H1 (cell line): ENCODE results near the gene ZBTB7B. TPM values are rescaled to one million over a fixed set of nuclear protein-coding genes. Genes with fewer than 3 reads are reported as not detected.

Experiments used
- CTCF ChIA-PET: fragments of 300-600 bp; sonication (Branson Sonifier 250); formaldehyde crosslinking; loops from one replicate; lab custom pipeline; 2021; ENCODE audit not compliant: partially characterized antibody; lab: Charles Lee
- POLR2A ChIA-PET: fragments of 300-600 bp; sonication (Branson Sonifier 250); formaldehyde crosslinking; loops from one replicate; lab custom pipeline; 2021; ENCODE audit warnings: inconsistent platforms; ENCODE audit not compliant: partially characterized antibody; lab: Charles Lee
- DNase-seq, 2 experiments: peaks; one replicate each; pipeline versions ENCODE4 v3.0.0 to v3.0.0-alpha.2; 2010 to 2022; ENCODE audit warnings: low spot score in 2 of 2, low read depth in 1 of 2, mixed read lengths in 1 of 2
- FAIRE-seq: peaks from 2 replicates; lab custom pipeline; 2011; peaks lifted over from hg19 to GRCh38; lab: Jason Lieb, UNC
- H2AFZ ChIP-seq: 2 replicates; pipeline ENCODE4 v1.8.1; 2012; ENCODE audit warnings: low read length, inconsistent platforms
- H2AK5ac ChIP-seq: 2 replicates; pipeline ENCODE4 v1.6.1; 2013; ENCODE audit warnings: low read depth, low read length
- H2BK120ac ChIP-seq: replicated peaks from 2 replicates; pipeline ENCODE3; 2013; ENCODE audit warnings: low read depth, low read length, inconsistent platforms
- H2BK12ac ChIP-seq: 2 replicates; pipeline ENCODE4 v1.6.1; 2013; ENCODE audit warnings: low read depth, low read length
- H2BK15ac ChIP-seq: 2 replicates; pipeline ENCODE4 v1.6.1; 2013; ENCODE audit warnings: low read length
- H2BK20ac ChIP-seq: 2 replicates; pipeline ENCODE4 v1.6.1; 2013; ENCODE audit warnings: low read length
- H2BK5ac ChIP-seq: 2 replicates; pipeline ENCODE4 v1.6.1; 2013; ENCODE audit warnings: low read depth, low read length
- H3K14ac ChIP-seq: 2 replicates; pipeline ENCODE4 v1.6.1; 2013; ENCODE audit warnings: inconsistent platforms; ENCODE audit not compliant: insufficient read length
- H3K18ac ChIP-seq: 2 replicates; pipeline ENCODE4 v1.6.1; 2013; ENCODE audit warnings: low read length; ENCODE audit errors: extremely low read depth
- H3K23ac ChIP-seq: 2 replicates; pipeline ENCODE4 v1.6.1; 2013; ENCODE audit warnings: inconsistent platforms; ENCODE audit not compliant: insufficient read length
- H3K23me2 ChIP-seq: 2 replicates; pipeline ENCODE4 v1.6.1; 2013; ENCODE audit warnings: low read depth, low read length
- H3K27ac ChIP-seq: 2 replicates; pipeline ENCODE4 v1.6.1; 2011; ENCODE audit warnings: low read depth, low read length, inconsistent platforms
- H3K27me3 ChIP-seq, 4 experiments: replicated peaks in 1 of 4; 1 replicate in 1 of 4; 2 replicates in 3 of 4; pipeline versions ENCODE4 v1.6.1 to v1.8.1; 2011 to 2013; ENCODE audit warnings: low read length in 3 of 4, mild to moderate bottlenecking in 3 of 4, inconsistent platforms in 2 of 4, mixed read lengths in 2 of 4, moderate library complexity in 1 of 4; ENCODE audit not compliant: control insufficient read depth in 3 of 4, insufficient read depth in 3 of 4; ENCODE audit errors: extremely low read depth in 1 of 4
- H3K36me3 ChIP-seq, 4 experiments: 2 replicates each; pipeline versions ENCODE4 v1.6.1 to v1.8.1; 2011 to 2013; ENCODE audit warnings: mild to moderate bottlenecking in 4 of 4, low read length in 3 of 4, moderate library complexity in 2 of 4, control low read depth in 1 of 4, inconsistent platforms in 1 of 4; ENCODE audit not compliant: insufficient read depth in 4 of 4, control insufficient read depth in 2 of 4
- H3K4ac ChIP-seq: replicated peaks from 2 replicates; pipeline ENCODE3; 2013; ENCODE audit warnings: low read length, low read depth, mixed read lengths, inconsistent platforms; ENCODE audit not compliant: insufficient read length
- H3K4me1 ChIP-seq, 4 experiments: replicated peaks in 1 of 4; 1 replicate in 1 of 4; 2 replicates in 3 of 4; pipeline versions ENCODE4 v1.6.1 to v1.8.1; 2011 to 2013; ENCODE audit warnings: low read length in 3 of 4, inconsistent platforms in 2 of 4, mixed read lengths in 1 of 4; ENCODE audit not compliant: insufficient read depth in 4 of 4, control insufficient read depth in 3 of 4
- H3K4me2 ChIP-seq, 2 experiments: 2 replicates each; pipeline versions ENCODE4 v1.6.1 to v1.8.1; 2011 to 2013; ENCODE audit warnings: low read depth in 2 of 2, low read length in 2 of 2, control low read depth in 1 of 2, inconsistent platforms in 1 of 2, mild to moderate bottlenecking in 1 of 2; ENCODE audit not compliant: insufficient read depth in 1 of 2
- H3K4me3 ChIP-seq, 4 experiments: fragments of 200-600, 300-600 bp in 1 of 4; sonication (generic), shearing (Covaris generic), sonication (Bioruptor Twin) in 1 of 4; 2 replicates each; pipeline versions ENCODE4 v1.5.1 to v1.8.1; 2011 to 2016; ENCODE audit warnings: low read length in 4 of 4, low read depth in 3 of 4, control low read depth in 2 of 4, inconsistent platforms in 2 of 4, mild to moderate bottlenecking in 2 of 4, mixed read lengths in 1 of 4, moderate library complexity in 1 of 4; ENCODE audit not compliant: insufficient read depth in 2 of 4; ENCODE audit errors: extremely low read depth in 1 of 4
- H3K56ac ChIP-seq: replicated peaks from 2 replicates; pipeline ENCODE3; 2013; ENCODE audit warnings: low read depth, mild to moderate bottlenecking, mixed read lengths, low read length, inconsistent platforms; ENCODE audit not compliant: insufficient read length
- H3K79me1 ChIP-seq: 2 replicates; pipeline ENCODE4 v1.6.1; 2013; ENCODE audit warnings: low read depth, low read length, control low read depth
- H3K79me2 ChIP-seq, 2 experiments: 2 replicates each; pipeline versions ENCODE4 v1.6.1 to v1.8.1; 2012 to 2013; ENCODE audit warnings: low read length in 2 of 2, mild to moderate bottlenecking in 2 of 2, inconsistent platforms in 1 of 2; ENCODE audit not compliant: insufficient read depth in 2 of 2, control insufficient read depth in 1 of 2
- H3K9ac ChIP-seq, 4 experiments: replicated peaks in 1 of 4; 1 replicate in 1 of 4; 2 replicates in 3 of 4; pipeline versions ENCODE4 v1.6.1 to v1.8.1; 2011 to 2013; ENCODE audit warnings: low read depth in 3 of 4, low read length in 3 of 4, control low read depth in 2 of 4, mild to moderate bottlenecking in 2 of 4, moderate library complexity in 2 of 4, inconsistent platforms in 1 of 4; ENCODE audit errors: extremely low read depth in 1 of 4
- H3K9me3 ChIP-seq, 2 experiments: 2 replicates each; pipeline versions ENCODE4 v1.6.1 to v1.8.1; 2012 to 2013; ENCODE audit warnings: mild to moderate bottlenecking in 2 of 2, moderate library complexity in 2 of 2, control low read depth in 1 of 2, inconsistent platforms in 1 of 2, low read depth in 1 of 2, low read length in 1 of 2, mixed read lengths in 1 of 2; ENCODE audit not compliant: insufficient read depth in 2 of 2
- H4K20me1 ChIP-seq, 2 experiments: replicated peaks in 1 of 2; 2 replicates each; pipeline versions ENCODE3 to v1.8.1; 2011 to 2013; ENCODE audit warnings: inconsistent platforms in 2 of 2, low read length in 2 of 2, mild to moderate bottlenecking in 1 of 2; ENCODE audit not compliant: insufficient read depth in 2 of 2, control insufficient read depth in 1 of 2
- H4K5ac ChIP-seq: 2 replicates; pipeline ENCODE4 v1.6.1; 2013; ENCODE audit warnings: low read length, low read depth, mixed read lengths, inconsistent platforms; ENCODE audit not compliant: insufficient read length
- H4K8ac ChIP-seq: 2 replicates; pipeline ENCODE4 v1.8.0; 2013; ENCODE audit warnings: mild to moderate bottlenecking, moderate library complexity, low read length, inconsistent platforms; ENCODE audit not compliant: insufficient read depth; ENCODE audit errors: extremely low read depth
- H4K91ac ChIP-seq: replicated peaks from 2 replicates; pipeline ENCODE3; 2013; ENCODE audit warnings: low read length, mixed read lengths, inconsistent platforms; ENCODE audit not compliant: insufficient read length
- CREB1 ChIP-seq: IDR thresholded peaks from 2 replicates; pipeline ENCODE4 v1.6.1; 2012; ENCODE audit warnings: inconsistent platforms
- WGBS, 2 experiments: shearing (Covaris generic) in 1 of 2; methylation state at CpG; one replicate each; pipeline versions ENCODE4 v1.1.6 to v1.1.7; 2013 to 2015; ENCODE audit warnings: low lambda C conversion rate in 2 of 2, mixed read lengths in 2 of 2, inconsistent platforms in 1 of 2, low coverage in 1 of 2, missing lambda C conversion rate in 1 of 2; ENCODE audit not compliant: insufficient replicate concordance in 2 of 2, insufficient coverage in 1 of 2, insufficient read length in 1 of 2; ENCODE audit errors: extremely low coverage in 1 of 2, missing lambda C conversion rate in 1 of 2; 5-methylcytosine and 5-hydroxymethylcytosine counted together
- polyA plus RNA-seq, 7 experiments: library from polyadenylated mRNA; depleted of rRNA in 3 of 7; stranded (reverse) in 5 of 7; unstranded in 2 of 7; fragments of >200 nt in 5 of 7; fragments of 200-250 nt in 2 of 7; gene quantifications; 1 replicate in 5 of 7; 2 replicates in 1 of 7; 4 replicates in 1 of 7; pipeline versions ENCODE4 v1.2.1 to v1.2.3, GENCODE V29; 2011 to 2013; ENCODE audit warnings: missing spikeins in 2 of 7, mixed read lengths in 2 of 7
- total RNA-seq: library from RNA; stranded (reverse); fragmentation: NEBNext Ultra II Directional; extraction: Animal tissue kit (Norgen Biotek cat#: 25700); gene quantifications from 2 replicates; pipeline ENCODE4 v1.2.1, GENCODE V29; 2021

Gene ZBTB7B
- total and polyA plus RNA-seq, 2 of the 8 experiments (the other 6 are each of a cell fraction or from before 2014, with no cell fraction given): 24.5 to 36.9 TPM

GRCh38 chr1:155022927-155023236 is 20.3 kb downstream of the ZBTB7B start:
- no peak overlapping the region for H3K4me3 ChIP-seq
- no peak overlapping the region for H3K23ac ChIP-seq
- peaks cover 0 to 3% (median under 1%) of the 10 kb centered on the region in 4 experiments; a peak in 1 of 7 replicates for H3K27me3 ChIP-seq
- H3K4ac ChIP-seq: no peak overlapping the region
- no peak overlapping the region for H2BK120ac ChIP-seq
- FAIRE-seq (no peak), DNase-seq (no peak)
- no peaks in the 10 kb centered on the region for H3K79me1 ChIP-seq
- H4K91ac ChIP-seq: no peak overlapping the region
- no peak overlapping the region for H2AFZ ChIP-seq
- ChIA-PET POLR2A (interaction anchor here (0.7 to 7.4 kb wide), 8 partner anchors 8 to 62 kb away, joined by 3 to 60 read pairs (median 3); partner anchors contain the start of genes DCST1, DCST2 and FLAD1), CTCF (interaction anchor here (1.2 to 18.6 kb wide), 6 partner anchors 9 to 145 kb away, joined by 3 to 354 read pairs (median 71); partner anchors contain the start of genes ADAM15, EFNA4, LENEP and ZBTB7B)
- H4K20me1 ChIP-seq: no peaks in the 10 kb centered on the region
- H4K5ac ChIP-seq: no peak overlapping the region
- no peak overlapping the region for H3K27ac ChIP-seq
- no peak overlapping the region for H2BK15ac ChIP-seq
- no peaks in the 10 kb centered on the region for H3K23me2 ChIP-seq
- no peak overlapping the region for H2BK20ac ChIP-seq
- no peaks in the 10 kb centered on the region for H3K36me3 ChIP-seq
- H3K14ac ChIP-seq: no peak overlapping the region
- no peak overlapping the region for H2BK5ac ChIP-seq
- H3K9me3 ChIP-seq: no peaks in the 10 kb centered on the region
- H3K79me2 ChIP-seq: no peaks in the 10 kb centered on the region
- H3K9ac ChIP-seq: no peak overlapping the region
- H2AK5ac ChIP-seq: no peak overlapping the region
- no peak for TF ChIP-seq CREB1
- H3K4me1 ChIP-seq: peaks cover 0 to 8% (median under 1%) of the 10 kb centered on the region in 4 experiments; a peak in 4 of 7 replicates
- no peak overlapping the region for H2BK12ac ChIP-seq
- no peak overlapping the region for H4K8ac ChIP-seq
- 93% methylated on average over 4 of the region's 4 CpGs; no CpG with 5 or more reads in 1 of the 2 experiments for WGBS, 2 experiments
- no peak overlapping the region for H3K56ac ChIP-seq
- H3K4me2 ChIP-seq: no peak overlapping the region
- no peak overlapping the region for H3K18ac ChIP-seq
